ENCODE measurements around the gene TUFM. TPM values are rescaled to one million over a fixed set of nuclear protein-coding genes. Genes with fewer than 3 reads are reported as not detected.

TUFM gene
- total and polyA plus RNA-seq, 2 experiments from 2014 or later, result 192 to 248 TPM

DNA sequence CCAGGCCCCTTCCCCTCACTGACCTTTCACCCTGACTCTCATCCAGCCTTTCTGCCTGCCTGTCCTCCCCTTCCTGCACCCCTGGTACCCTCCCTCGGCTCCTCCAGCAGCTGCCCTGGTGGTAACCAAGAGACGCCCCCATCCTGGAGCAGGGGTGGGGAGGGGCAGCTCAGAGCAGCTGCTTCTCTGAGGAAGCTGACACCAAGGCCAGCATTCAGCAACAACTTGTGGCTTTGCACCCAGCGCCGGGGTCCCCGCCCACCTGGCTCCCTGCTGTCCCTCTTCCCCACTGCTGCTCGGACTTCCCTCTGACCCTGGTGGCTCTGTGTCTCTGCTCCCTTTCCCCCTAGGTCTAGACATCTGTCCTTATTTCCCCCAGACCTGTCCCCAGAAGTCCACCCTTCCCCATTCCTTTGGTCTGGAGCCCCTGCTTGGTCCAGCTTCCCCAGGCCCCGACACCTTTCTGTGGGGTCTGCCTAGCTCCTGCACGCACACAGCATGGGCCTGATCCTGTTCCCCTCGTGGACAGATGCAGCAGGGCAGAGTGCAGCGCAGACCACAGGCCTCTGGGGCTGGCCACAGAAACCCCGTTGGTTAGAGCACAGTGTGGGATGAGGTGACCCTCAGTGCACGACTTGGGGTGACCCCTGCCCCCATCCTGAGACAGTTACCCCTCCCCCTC lies 31.0 kb upstream of the TUFM start (continued):
- TF ChIP-seq ZNF462 (CRISPR knock-in tag; IDR thresholded peaks at IDR 0.05) (no peak), ZNF331 (CRISPR knock-in tag; IDR thresholded peaks at IDR 0.05; ENCODE audit: low read depth) (no peak), JUNB (IDR thresholded peaks at IDR 0.05; ENCODE audit: unreplicated experiment) (no peak), STAT1 (IDR thresholded peaks at IDR 0.05; ENCODE audit: unreplicated experiment) (no peak), CREB1 (CRISPR knock-in tag; IDR thresholded peaks at IDR 0.05; ENCODE audit: low read depth) (no peak), ETS1 (IDR thresholded peaks at IDR 0.05) (no peak), EZH2 (IDR thresholded peaks at IDR 0.05; ENCODE audit: low read depth, unreplicated experiment) (no peak)
